Activated naive CD8-positive, alpha-beta T cell treated with anti-CD3 and anti-CD28 coated beads for 36 hours (primary cell): Measurements from ENCODE around the gene PTPRN2. TPM values are rescaled to one million over a fixed set of nuclear protein-coding genes. Genes with fewer than 3 reads are reported as not detected.

Experiments used
- DNase-seq: peaks from one replicate; pipeline ENCODE4 v3.0.0; 2021
- H3K27ac Mint-ChIP-seq: one replicate; pipeline ENCODE4 v1.8.0; 2022; ENCODE audit warnings: mild to moderate bottlenecking, moderate library complexity, mixed read lengths
- H3K27me3 Mint-ChIP-seq: one replicate; pipeline ENCODE4 v1.8.0; 2022; ENCODE audit warnings: mild to moderate bottlenecking, mixed read lengths
- H3K36me3 Mint-ChIP-seq: one replicate; pipeline ENCODE4 v1.8.0; 2021; ENCODE audit warnings: mild to moderate bottlenecking, mixed read lengths
- H3K4me1 Mint-ChIP-seq: one replicate; pipeline ENCODE4 v1.8.0; 2021; ENCODE audit warnings: mixed read lengths
- H3K4me3 Mint-ChIP-seq: one replicate; pipeline ENCODE4 v1.8.0; 2022; ENCODE audit warnings: mild to moderate bottlenecking, moderate library complexity, mixed read lengths
- H3K9me3 Mint-ChIP-seq: one replicate; pipeline ENCODE4 v1.8.0; 2022; ENCODE audit warnings: mixed read lengths
- total RNA-seq, 2 experiments: library from RNA; stranded (reverse); gene quantifications; one replicate each; pipeline ENCODE4 v1.2.3, GENCODE V29; 2021

Gene PTPRN2
- total RNA-seq, 2 experiments from 2014 or later: 0.72 to 0.74 TPM

DNA sequence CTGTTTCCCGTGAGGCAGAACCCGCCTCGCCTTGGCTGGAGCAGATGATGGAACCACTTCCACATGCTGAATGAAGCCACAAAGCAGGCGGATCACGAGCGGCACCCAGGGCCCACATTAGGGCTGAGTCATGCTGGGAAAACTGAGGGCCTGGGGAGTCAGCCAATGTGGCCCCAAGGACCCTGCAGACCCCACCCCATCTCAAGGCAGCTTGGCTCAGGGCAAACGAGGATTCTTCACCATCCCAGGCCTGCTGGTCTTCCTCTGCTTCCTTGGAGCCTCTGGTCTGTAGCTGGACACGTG lies 762.9 kb downstream of the PTPRN2 start:
- no peak overlapping the region for H3K4me3 Mint-ChIP-seq
- no peaks in the 10 kb centered on the region for H3K27me3 Mint-ChIP-seq
- DNase-seq: no peak
- no peaks in the 10 kb centered on the region for H3K9me3 Mint-ChIP-seq
- H3K27ac Mint-ChIP-seq: no peak overlapping the region
- no peaks in the 10 kb centered on the region for H3K36me3 Mint-ChIP-seq
- peaks cover 13% of the 10 kb centered on the region for H3K4me1 Mint-ChIP-seq

DNA sequence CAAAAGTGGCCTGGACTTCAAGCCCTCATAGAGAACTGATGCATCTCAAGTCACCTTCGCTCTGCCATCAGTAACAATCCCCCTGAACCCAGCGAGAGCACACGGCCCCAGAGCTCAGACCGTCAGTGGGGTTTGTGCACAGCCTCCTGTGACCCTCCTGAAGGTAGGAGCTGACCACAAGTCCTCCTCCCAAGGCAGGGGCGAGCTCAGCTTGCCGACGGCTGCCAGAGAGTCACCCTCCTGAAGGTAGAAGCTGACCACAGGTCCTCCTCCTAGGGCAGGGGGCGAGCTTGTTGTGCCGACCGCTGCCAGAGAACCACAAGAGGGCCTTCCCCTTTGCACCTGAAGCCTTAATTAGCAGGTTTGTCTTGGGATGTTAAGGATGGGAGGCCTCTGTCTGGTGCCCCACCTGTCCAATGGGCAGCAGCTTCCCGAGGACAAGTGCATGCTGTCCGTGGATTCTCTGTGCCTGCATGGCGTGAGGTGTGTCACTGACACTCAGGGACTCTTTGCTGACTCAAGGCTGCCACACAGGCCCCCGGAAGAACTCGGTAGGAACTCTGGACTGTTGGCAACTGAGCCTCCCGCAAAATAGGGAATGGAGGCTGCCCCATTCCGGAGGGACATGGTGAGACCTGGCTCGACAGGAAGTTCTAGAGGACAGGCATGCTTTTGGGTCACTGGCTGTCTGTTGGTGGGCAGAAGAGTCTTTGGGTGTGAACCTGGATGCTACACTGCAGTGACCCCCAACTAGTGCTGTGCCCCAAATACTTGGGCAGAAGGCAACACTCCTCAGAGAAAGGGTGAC lies 763.4 kb downstream of the PTPRN2 start:
- Mint-ChIP-seq H3K4me1 (peaks cover 13% of the 10 kb centered on the region), H3K27me3 (no peaks in the 10 kb centered on the region), H3K4me3 (no peak overlapping the region), H3K9me3 (no peaks in the 10 kb centered on the region), H3K36me3 (no peaks in the 10 kb centered on the region), H3K27ac (no peak overlapping the region)
- DNase-seq: no peak

DNA sequence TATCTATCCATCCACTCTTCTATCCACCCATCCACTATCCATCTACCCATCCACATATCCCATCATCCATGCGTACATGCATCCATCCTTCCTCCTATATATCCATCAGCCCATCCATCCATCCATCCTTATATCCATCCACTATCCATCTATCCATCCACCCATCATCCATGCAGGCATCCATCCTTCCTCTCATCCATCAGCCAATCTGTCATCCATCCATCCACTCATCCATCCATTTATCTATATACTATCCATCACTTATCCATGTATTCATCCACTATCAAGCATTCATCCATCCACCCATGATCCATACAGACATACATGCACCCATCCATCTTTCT lies 765.0 kb downstream of the PTPRN2 start:
- no peaks in the 10 kb centered on the region for H3K27me3 Mint-ChIP-seq
- H3K36me3 Mint-ChIP-seq: no peaks in the 10 kb centered on the region
- peaks cover 10% of the 10 kb centered on the region for H3K4me1 Mint-ChIP-seq
- H3K4me3 Mint-ChIP-seq: no peak overlapping the region
- no peak for DNase-seq
- H3K27ac Mint-ChIP-seq: no peak overlapping the region
- no peaks in the 10 kb centered on the region for H3K9me3 Mint-ChIP-seq

DNA sequence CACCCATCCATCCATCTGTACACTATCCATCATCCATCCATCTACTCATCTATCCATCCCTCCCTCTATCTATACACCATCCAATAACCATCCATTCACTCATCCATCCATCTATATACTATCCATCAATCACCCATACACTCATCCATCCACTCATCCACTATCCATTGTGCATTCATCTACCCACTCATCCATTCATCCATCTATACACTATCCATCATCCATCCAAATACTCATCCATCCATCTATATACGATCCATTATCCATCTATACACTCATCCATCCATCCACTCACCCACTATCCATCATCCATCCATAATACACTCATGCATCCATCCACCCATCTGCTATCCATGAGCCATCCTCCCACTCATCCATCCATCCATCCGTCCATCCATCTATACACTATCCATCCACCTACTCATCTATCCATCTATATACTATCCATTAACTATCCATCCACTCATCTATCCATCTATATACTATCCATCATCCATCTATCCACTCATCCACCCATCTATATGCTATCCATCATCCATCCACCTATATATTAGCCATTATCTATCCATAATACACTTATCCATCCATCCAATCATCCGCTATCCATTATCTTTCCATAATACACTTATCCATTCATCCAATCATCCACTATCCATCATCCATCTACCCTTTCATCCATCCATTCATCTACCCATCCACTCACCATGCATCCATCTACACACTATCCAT lies 765.5 kb downstream of the PTPRN2 start:
- H3K4me3 Mint-ChIP-seq: no peak overlapping the region
- no peaks in the 10 kb centered on the region for H3K36me3 Mint-ChIP-seq
- H3K9me3 Mint-ChIP-seq: no peaks in the 10 kb centered on the region
- H3K4me1 Mint-ChIP-seq: peaks cover 6% of the 10 kb centered on the region
- H3K27me3 Mint-ChIP-seq: no peaks in the 10 kb centered on the region
- no peak for DNase-seq
- no peak overlapping the region for H3K27ac Mint-ChIP-seq

DNA sequence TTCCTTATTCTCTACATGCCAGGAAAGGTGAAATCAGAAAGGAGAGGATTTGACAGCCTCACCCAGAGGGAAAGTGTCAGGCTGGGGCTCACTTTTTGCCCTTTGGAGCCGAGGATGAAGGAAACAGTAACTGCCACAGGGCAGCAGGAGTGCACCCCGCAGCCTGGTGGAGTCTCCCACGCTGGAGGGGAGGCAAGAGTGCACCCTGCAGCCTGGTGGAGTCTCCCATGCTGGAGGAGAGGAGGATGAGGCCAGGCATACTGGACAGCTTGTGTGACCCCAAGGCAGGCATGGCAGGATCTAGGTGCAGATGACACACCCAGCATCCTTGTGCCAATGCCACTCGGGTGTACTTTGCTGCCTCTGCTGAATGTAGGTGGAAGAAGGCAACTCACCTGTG lies 766.8 kb downstream of the PTPRN2 start:
- Mint-ChIP-seq H3K27ac (no peak overlapping the region), H3K4me3 (no peak overlapping the region), H3K4me1 (peaks cover 3% of the 10 kb centered on the region), H3K27me3 (no peaks in the 10 kb centered on the region), H3K9me3 (no peaks in the 10 kb centered on the region), H3K36me3 (no peaks in the 10 kb centered on the region)
- no peak for DNase-seq

DNA sequence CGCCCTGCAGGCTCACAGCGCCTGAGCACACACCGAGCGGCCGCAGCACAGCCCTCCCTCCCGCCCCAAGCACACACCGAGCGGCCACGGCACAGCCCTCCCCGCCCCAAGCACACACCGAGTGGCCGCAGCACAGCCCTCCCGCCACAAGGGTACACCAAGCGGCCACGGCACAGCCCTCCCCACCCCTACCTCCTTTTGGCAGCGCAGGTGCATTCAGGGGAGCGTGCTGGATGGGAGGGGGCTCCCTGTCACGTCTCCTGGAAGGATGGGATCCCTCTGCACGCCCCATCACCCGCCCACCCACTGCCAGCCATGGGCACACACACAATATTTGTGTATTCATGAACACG lies 768.2 kb downstream of the PTPRN2 start:
- no peak for DNase-seq
- Mint-ChIP-seq H3K4me1 (no peaks in the 10 kb centered on the region), H3K36me3 (no peaks in the 10 kb centered on the region), H3K27me3 (no peaks in the 10 kb centered on the region), H3K9me3 (no peaks in the 10 kb centered on the region), H3K27ac (no peak overlapping the region), H3K4me3 (no peak overlapping the region)

DNA sequence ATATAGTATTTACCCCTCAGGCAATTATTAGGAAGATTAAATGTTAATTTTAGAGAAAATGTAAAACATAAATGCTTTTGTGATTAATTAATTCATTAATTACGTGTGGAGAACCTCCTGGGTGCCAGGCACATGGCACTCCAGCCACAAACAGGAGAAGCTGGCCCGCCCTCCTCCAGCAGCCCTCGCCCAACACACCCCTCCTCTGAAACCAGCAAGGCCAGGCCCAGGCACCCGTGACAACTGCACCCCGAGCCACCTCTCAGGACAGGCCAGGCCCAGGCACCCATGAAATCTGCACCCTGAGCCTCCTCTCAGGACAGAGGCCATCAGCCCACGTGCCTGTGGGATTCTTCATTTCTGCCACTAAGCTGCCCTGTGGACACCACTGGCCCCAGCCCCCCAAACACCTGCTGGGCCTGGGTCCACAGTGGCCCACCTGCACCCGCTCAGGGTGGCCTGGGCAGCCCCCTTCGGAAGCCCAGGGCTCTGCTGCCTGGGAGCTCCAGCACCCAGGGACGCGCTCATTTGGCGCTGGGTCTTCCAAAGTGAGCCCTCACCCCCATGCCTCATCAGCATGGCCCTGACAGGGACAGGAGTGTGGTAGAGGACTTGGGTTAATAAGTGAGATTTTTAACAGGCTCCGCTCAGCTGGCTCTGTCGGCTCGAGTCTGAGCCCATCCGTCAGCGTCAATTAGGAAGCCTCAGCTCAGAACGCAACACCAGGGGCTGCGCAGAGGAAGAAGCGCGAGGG lies 768.7 kb downstream of the PTPRN2 start:
- no peak for DNase-seq
- Mint-ChIP-seq H3K4me1 (no peaks in the 10 kb centered on the region), H3K4me3 (no peak overlapping the region), H3K36me3 (no peaks in the 10 kb centered on the region), H3K27me3 (no peaks in the 10 kb centered on the region), H3K9me3 (no peaks in the 10 kb centered on the region), H3K27ac (no peak overlapping the region)

DNA sequence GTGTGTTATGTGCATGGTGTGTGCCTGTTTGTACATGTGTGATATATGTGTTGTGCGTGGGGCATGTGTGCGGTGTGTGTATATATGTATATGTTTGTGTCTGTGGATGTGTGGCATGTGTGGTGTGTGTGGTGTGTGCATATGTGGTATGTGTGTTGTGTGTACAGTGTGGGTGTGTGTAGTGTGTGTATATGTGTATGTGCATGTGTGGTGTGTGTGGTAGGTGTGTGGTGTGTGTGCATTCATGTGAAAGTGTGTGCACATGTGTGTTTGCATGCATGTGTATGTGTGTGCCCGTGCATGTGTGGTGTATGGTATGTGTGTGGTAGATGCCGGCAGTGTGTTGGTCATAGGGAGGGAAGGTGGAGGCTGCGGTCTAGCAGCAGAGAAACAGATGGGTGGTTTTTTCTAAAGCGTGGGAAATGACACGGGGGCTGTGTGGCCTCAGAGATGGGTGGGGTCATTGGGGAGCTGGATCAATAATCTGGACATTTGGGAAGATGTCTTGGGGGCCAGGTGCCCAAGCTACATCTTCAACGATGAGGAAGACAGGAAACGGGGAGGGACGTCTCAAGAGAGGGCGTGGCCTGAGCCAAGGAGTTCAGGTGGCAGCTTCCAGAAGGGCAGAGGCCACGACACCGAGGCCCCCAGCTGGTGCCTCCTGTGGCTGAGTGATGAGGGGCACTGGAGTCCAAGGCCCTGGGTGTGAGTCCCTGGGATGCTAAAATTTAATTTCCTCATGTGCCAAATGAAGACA lies 769.5 kb downstream of the PTPRN2 start:
- Mint-ChIP-seq H3K4me1 (no peaks in the 10 kb centered on the region), H3K27me3 (no peaks in the 10 kb centered on the region)

DNA sequence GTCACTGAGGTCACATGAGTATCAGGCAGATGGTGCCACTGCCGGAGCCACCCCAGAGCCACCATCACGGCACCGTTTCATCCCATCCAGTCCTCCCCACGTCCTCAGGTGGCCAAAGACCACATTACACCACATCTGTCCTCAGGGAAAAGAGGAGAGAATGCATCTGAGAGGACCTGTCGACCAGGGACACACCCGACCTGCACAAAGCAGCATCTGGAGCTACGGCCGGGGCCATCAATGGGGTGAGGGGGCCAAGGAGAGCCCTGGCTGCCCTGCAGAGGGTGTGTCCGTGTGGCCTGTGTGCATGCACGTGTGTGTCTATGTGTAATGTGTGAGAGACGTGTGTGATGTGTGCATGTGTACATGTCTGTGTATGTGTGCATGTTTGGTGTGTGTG lies 770.2 kb downstream of the PTPRN2 start:
- Mint-ChIP-seq H3K9me3 (no peaks in the 10 kb centered on the region), H3K4me3 (no peak overlapping the region), H3K36me3 (no peaks in the 10 kb centered on the region), H3K27ac (no peak overlapping the region), H3K4me1 (no peaks in the 10 kb centered on the region), H3K27me3 (no peaks in the 10 kb centered on the region)
- no peak for DNase-seq

More for the DNA sequence above, 769.5 kb downstream of the PTPRN2 start:
- H3K4me3 Mint-ChIP-seq: no peak overlapping the region
- H3K9me3 Mint-ChIP-seq: no peaks in the 10 kb centered on the region
- DNase-seq: no peak
- no peaks in the 10 kb centered on the region for H3K36me3 Mint-ChIP-seq
- H3K27ac Mint-ChIP-seq: no peak overlapping the region

DNA sequence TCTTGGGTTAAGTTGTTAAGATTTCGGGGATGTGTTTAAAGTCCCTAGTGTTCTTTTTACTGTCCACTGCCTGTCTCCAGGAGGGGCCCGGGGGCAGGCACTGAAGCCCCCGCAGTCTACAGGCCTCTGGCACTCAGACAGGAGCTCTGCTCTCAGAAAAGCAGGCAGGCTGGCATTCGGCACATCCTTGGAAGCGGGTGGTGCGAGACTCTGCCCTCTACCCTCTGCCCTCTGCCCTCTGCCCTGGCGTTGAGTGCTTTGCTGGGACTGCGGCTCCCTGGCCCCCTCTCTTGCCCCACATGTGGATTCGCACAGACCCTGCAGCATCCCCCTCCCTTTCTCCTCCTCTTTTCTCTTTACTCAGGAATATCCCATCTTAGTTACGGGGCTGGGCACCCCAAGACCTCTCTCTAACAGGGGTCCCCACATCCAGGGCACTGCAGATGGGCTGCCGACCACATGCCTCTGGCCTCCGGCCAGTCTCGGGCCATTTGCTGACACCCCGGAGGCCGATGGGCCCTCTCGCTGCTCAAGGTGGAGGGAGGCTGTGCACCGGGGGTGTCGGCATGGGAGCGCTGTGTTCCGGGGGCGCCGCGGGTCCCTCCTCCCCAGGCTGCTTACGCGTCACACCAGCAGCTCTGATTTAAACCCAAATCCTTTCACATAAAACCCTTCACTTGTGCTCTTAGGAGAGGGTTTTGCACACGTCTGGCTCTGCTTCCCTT lies 770.9 kb downstream of the PTPRN2 start:
- H3K27me3 Mint-ChIP-seq: no peaks in the 10 kb centered on the region
- no peak overlapping the region for H3K27ac Mint-ChIP-seq
- no peak for DNase-seq
- no peaks in the 10 kb centered on the region for H3K9me3 Mint-ChIP-seq
- H3K4me3 Mint-ChIP-seq: no peak overlapping the region
- H3K4me1 Mint-ChIP-seq: no peaks in the 10 kb centered on the region
- H3K36me3 Mint-ChIP-seq: no peaks in the 10 kb centered on the region

DNA sequence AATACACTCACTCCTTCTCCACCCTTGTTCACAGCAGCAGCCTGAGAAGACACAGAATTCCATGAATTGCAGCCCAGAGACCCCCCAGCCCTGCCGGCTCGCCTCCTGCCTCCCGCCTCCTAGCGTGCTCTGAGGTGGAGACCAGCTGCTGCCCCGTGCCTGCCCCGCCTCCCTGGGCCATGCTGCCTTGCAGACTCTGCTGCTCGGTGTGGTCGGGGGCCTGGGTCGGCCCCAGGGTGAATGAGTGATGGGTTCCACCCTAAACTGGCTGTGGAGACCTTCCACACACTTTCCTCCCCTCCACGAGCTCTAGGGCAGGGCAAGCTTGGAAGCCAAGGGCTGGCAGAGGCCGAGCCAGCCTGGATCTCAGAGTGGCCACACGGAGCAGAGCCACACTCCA lies 771.5 kb downstream of the PTPRN2 start:
- Mint-ChIP-seq H3K27me3 (no peaks in the 10 kb centered on the region), H3K36me3 (no peaks in the 10 kb centered on the region), H3K4me3 (no peak overlapping the region), H3K9me3 (no peaks in the 10 kb centered on the region), H3K27ac (no peak overlapping the region), H3K4me1 (no peaks in the 10 kb centered on the region)
- DNase-seq: no peak

DNA sequence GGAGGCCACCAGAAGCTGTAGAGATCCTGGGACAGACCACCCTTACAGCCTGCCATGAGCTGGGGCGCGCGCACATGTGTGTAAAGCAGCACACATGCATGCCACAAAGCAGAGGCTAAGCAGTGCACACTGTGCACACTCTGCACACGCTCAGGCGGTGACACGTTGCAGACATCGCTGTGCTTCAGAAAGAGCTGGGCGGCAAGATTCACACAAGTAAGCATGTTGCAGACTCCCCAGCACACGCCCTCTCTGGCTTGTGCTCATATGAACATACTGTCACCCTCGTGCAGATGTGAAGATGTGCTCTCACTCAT lies 772.0 kb downstream of the PTPRN2 start:
- Mint-ChIP-seq H3K27me3 (no peaks in the 10 kb centered on the region), H3K27ac (no peak overlapping the region), H3K4me1 (no peaks in the 10 kb centered on the region), H3K9me3 (no peaks in the 10 kb centered on the region), H3K36me3 (no peaks in the 10 kb centered on the region), H3K4me3 (no peak overlapping the region)
- no peak for DNase-seq

DNA sequence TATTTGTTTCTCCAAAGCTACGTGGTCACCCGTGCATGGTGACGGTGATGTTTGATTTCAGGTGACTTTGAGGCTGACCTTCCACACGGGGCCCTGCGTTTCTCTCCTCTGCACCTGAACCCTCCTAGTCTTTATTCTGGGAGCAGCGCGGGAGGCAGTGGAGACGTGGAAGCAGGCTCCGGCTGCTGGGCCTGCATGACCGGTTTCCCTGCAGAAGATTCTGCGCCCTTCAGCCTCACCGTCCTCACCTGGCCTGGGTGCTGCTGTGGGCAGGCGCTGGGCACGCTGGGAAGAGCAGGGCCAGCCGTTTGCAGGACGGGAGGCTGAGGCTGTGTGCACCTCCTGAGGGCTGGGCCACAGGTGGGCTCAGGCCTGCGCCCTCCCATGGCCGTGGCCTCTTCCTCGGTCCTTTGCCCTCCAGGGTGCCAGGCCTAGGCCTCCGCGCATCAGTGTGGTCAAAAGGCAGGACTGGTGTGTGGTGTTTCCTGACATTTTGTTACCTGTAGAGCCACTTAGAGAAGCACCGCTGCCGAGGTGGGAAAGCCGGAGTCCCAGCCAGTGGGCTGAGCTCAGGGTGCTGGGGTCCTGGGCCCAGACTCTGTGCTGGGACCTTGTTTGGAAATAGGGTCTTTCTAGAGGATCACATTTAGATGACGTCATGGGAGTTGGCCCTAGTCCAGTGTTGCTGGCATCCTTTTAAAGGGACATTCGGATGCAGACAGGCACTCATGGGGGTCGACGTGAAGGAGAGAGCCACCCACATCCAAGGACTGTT lies 772.5 kb downstream of the PTPRN2 start:
- no peaks in the 10 kb centered on the region for H3K36me3 Mint-ChIP-seq
- no peaks in the 10 kb centered on the region for H3K4me1 Mint-ChIP-seq
- H3K27me3 Mint-ChIP-seq: no peaks in the 10 kb centered on the region
- H3K27ac Mint-ChIP-seq: no peak overlapping the region
- no peak overlapping the region for H3K4me3 Mint-ChIP-seq
- no peak for DNase-seq
- no peaks in the 10 kb centered on the region for H3K9me3 Mint-ChIP-seq
